NCI-H2029 (cell line): ENCODE measurements around the gene GHRL.

ENCODE experiments used
- DNase-seq: peaks from one replicate; lab custom pipeline; 2025; lab: John Stamatoyannopoulos, UW

Gene GHRL

GRCh38 chr3:10327592-10327991 is 34.8 kb upstream of the GHRL start:
- DNase-seq = no peak

- DNase-seq = no peak
These were observed 29.6 kb upstream of the GHRL start for GRCh38 chr3:10322352-10322710.

GRCh38 chr3:10321630-10322351 is 29.0 kb upstream of the GHRL start:
- DNase-seq = no peak

DNA sequence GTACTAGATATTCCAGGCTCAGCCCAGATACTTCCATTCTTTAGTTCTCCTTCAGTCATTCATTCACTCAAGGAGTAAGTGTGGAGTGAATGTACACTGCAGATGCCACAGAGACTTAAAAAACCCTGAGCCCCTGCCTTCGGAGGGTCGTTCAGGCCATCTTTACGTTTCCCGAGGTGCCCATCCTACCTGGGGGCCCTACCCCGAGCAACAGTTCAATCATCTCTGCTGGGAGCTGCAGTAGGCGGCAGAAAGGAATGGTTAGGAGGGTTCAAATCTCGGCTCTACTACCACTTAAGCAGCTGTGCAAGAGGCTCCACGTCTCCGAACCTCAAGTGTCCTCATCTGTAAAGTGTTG is 27.6 kb upstream of the GHRL start:
- DNase-seq = no peak

DNA sequence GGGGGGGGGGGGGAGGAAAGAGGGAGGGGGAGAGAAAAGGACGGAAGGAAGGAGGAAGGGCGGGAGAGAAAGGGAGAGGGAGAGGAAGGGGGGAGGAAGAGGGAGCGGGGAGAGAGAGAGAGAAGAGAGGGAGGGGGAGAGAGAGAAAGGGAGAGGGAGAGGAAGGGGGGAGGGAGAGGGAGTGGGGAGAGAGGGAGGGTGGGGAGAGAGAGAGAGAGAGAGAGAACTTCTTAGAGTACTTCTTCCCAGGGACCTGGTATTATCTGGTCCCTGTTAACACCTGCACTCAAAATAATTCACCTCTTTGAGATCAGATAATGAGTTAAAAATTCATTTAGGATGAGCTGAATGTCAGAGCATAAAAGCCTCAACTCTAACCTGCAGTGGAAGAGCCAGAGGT is 27.1 kb upstream of the GHRL start:
- DNase-seq = no peak

DNA sequence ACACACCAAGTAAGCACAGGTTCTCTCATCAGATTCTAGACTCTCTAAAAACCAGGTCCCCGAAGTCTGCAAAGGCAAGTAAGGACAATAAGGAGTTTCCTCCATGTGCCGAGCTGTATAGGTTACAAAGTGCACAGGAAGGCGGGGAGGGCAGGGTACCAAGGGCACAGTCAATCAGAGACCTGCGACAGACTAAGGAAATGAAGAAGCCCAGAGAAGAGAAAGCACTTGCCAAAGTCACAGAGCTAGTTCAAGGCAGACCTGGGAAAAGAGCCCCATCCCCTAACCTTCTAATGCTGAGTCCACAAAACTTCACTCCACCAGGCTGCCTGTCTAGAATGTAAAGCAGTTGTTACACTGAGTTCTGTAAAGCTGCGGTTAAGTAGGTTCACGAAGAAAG is 26.5 kb upstream of the GHRL start:
- no peak for DNase-seq

GRCh38 chr3:10317961-10318350 is 25.2 kb upstream of the GHRL start:
- DNase-seq = no peak

- DNase-seq = no peak
These were observed 24.7 kb upstream of the GHRL start for GRCh38 chr3:10317311-10317960.

DNA sequence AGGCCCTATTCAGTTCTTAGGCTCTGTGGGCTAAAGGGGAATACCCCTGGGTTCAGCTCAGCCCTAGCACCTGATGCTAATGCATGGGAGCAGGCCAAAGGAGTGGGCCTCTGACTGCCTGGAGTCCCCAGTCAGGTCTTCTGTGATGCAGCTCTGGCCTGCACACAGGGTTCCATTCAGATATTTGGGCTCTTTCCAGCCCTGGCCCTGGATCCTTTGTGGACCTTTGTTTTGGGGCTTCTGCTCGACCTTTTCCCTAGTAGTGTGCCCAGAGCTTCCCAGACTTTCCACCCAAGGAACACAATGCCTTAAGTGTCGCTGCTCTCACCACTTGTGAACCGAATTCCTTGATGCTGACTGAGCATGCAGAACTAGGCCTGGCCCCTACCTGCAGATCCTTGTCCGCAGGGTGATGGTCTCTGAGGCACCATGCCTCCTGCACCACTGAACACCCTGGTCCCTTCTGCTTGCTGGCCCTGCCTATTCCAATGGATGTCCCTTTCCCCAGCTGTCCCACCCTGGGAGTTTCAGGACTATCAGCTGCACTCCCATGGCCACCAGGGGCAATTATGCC is 23.1 kb upstream of the GHRL start:
- DNase-seq = no peak

- DNase-seq = no peak
These were observed 22.4 kb upstream of the GHRL start for GRCh38 chr3:10315101-10315500.

GRCh38 chr3:10312861-10313260 is 20.1 kb upstream of the GHRL start:
- no peak for DNase-seq

GRCh38 chr3:10312391-10312790 is 19.6 kb upstream of the GHRL start:
- no peak for DNase-seq

DNA sequence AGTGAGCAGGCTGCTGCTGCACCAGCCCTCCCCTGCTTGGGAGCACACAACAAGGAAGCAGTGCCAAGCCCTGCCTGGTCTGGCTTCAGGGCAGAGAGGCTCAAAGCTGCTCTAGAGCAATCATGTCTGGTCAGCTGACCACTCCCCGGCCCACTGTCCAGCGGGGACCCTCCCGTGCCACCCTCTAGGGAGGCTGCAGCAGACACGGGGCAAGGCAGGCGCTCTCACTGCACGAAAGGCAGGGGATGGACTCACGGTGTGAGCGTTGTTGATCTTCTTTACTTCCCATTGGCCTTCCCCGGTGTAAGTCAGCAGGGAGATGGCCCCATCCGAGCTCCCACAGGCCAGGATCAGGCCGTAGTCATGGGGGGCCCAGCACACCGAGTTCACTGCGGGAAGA is 19.0 kb upstream of the GHRL start:
- no peak for DNase-seq

DNA sequence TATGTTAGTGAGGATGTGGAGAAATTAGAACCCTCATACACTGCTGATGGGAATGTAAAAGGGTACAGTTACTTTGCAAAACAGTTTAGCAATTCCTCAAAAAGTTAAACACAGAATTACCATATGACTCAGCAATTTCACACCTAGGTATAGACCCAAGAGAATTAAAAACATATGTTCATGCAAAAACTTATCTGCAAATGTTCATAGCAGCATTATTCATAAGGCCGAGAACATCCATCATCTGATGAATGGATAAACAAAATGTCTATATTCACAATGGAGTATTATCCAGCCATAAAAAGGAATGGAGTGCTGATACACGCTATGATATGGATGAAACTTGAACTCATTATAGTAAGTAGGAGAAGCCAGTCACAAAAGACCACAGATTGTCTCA is 17.8 kb upstream of the GHRL start:
- no peak for DNase-seq

GRCh38 chr3:10309736-10310135 is 17.0 kb upstream of the GHRL start:
- DNase-seq = no peak

DNA sequence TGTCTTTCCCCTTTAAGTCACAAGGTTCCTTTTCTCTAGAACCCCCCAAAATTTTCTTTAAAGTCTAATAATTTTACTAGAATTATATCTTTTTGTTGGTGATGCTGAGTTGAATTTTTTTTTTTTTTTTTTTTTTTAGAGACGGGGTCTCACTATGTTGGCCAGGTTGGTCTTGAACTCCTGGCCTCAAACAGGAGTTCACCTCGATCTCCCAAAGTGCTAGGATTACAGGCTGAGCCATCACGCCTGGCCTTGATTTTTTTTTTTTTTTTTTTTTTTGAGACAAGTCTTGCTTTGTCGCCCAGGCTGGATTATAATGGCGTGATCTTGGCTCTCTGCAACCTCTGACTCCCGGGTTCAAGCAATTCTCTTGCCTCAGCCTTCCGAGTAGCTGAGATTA is 15.9 kb upstream of the GHRL start:
- no peak for DNase-seq

- no peak for DNase-seq
These were observed 13.4 kb upstream of the GHRL start for GRCh38 chr3:10306156-10306555.

GRCh38 chr3:10305331-10305902 is 12.7 kb upstream of the GHRL start:
- no peak for DNase-seq

DNA sequence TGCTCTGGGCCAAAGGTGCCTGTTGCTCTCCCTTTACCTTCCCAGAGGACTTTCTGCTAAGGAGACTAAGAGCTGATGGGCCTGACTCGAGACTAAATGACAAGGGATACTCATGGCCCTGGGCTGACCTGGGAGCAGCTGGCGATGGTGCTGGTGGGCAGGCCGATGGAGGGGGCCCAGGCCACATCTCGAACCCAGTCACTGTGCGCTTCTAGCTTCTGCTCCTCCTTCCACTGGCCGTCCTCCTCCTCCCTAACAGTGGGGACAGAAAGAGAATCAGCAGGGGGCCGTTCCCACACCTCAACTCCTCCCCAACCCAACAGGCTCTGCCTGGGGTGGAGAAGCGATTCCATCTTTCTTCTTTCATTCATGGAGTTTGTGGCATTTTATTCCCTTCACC is 12.2 kb upstream of the GHRL start:
- DNase-seq = no peak

GRCh38 chr3:10303785-10304184 is 11.0 kb upstream of the GHRL start:
- DNase-seq = no peak

DNA sequence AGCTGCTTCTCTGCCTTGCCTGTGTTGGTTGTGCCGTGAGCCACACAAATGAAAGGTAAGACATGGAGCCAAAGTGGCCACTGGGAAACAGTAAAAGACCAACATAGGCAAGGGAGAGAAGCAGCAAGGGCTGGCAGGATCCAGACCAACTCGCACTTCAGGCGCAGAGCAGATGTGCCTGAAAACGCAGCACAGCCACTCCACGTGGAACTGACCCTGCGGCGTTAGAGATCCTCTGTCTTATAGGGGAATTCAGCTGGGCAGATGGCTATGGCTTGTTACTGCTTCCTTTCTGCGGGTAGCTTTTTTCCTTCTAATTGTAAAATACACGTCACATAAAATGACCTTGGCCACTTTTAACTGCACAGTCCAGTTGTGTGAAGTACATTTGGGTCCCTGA is 10.4 kb upstream of the GHRL start:
- no peak for DNase-seq

- no peak for DNase-seq
These were observed 7.3 kb upstream of the GHRL start for GRCh38 chr3:10300087-10300486.

GRCh38 chr3:10299679-10300078 is 6.9 kb upstream of the GHRL start:
- DNase-seq = no peak

- no peak for DNase-seq
These were observed 6.4 kb upstream of the GHRL start for GRCh38 chr3:10299175-10299574.
